ENCODE data around the gene BOK.
"Not testable (repeated sequence)": the region's sequence is repeated elsewhere in the genome, so short reads cannot be mapped to it uniquely, and the experiment has no call there.

DNA sequence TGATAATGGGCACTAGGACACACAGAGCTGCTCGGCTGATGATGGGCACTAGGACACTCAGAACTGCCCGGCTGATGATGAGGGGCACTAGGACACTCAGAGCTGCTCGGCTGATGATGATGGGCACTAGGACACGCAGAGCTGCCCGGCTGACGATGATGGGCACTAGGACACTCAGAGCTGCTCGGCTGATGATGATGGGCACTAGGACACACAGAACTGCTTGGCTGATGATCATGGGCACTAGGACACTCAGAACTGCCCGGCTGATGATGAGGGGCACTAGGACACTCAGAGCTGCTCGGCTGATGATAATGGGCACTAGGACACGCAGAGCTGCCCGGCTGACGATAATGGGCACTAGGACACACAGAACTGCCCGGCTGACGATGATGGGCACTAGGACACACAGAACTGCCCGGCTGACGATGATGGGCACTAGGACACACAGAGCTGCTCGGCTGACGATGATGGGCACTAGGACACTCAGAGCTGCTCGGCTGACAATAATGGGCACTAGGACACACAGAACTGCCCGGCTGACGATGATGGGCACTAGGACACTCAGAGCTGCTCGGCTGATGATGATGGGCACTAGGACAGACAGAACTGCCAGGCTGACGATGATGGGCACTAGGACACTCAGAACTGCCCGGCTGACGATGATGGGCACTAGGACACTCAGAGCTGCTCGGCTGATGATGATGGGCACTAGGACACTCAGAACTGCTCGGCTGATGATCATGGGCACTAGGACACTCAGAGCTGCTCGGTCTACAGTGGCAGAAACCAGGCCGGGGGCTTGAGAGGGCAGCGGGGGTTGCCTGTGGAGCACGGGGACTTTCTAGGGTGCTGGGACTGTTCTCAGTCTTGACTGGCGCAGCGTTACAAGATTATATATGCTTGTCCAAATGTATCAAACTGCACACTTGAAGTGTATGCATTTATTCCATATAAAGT is 32.2 kb downstream of the BOK start:
- TF ChIP-seq, protein P1, sequence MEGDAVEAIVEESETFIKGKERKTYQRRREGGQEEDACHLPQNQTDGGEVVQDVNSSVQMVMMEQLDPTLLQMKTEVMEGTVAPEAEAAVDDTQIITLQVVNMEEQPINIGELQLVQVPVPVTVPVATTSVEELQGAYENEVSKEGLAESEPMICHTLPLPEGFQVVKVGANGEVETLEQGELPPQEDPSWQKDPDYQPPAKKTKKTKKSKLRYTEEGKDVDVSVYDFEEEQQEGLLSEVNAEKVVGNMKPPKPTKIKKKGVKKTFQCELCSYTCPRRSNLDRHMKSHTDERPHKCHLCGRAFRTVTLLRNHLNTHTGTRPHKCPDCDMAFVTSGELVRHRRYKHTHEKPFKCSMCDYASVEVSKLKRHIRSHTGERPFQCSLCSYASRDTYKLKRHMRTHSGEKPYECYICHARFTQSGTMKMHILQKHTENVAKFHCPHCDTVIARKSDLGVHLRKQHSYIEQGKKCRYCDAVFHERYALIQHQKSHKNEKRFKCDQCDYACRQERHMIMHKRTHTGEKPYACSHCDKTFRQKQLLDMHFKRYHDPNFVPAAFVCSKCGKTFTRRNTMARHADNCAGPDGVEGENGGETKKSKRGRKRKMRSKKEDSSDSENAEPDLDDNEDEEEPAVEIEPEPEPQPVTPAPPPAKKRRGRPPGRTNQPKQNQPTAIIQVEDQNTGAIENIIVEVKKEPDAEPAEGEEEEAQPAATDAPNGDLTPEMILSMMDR (conservative IDR thresholded peaks at IDR 0.05 in 1 of 2, IDR thresholded peaks at IDR 0.05 in 1 of 2; ENCODE audit: low read depth in 1 of 2, low read length in 2 of 2): not testable (repeated sequence)
- TF ChIP-seq EZH2 (IDR thresholded peaks at IDR 0.05; ENCODE audit: low read length, missing control alignments): not testable (repeated sequence)

All from fibroblast of lung (primary cell).